Endothelial cell of umbilical vein (primary cell): ENCODE results near the gene RASGRF2. TPM values are rescaled to one million over a fixed set of nuclear protein-coding genes. Genes with fewer than 3 reads are reported as not detected.
A peak's percentile ranks its signal among the peaks of the same experiment; 100 is the strongest.

ENCODE experiments used
- BruUV-seq: library from RNA; stranded (reverse); fragments of 400-500 nt; replicated peaks from 2 replicates; lab custom pipeline; 2021; lab: Mats Ljungman, UMichigan
- CTCF ChIA-PET: fragments of 300-600, 350-600 bp; sonication (Branson Sonifier 250); formaldehyde crosslinking; loops from one replicate; lab custom pipeline; 2021; ENCODE audit warnings: antibody characterized with exemption, inconsistent platforms; lab: Charles Lee
- POLR2A ChIA-PET: fragments of 300-600, 350-600 bp; sonication (Branson Sonifier 250); formaldehyde crosslinking; loops from one replicate; lab custom pipeline; 2021; ENCODE audit warnings: antibody characterized with exemption, inconsistent platforms; lab: Charles Lee
- DNase-seq: peaks from one replicate; pipeline ENCODE4 v3.0.0-alpha.2; 2011; ENCODE audit warnings: low read depth, low spot score
- FAIRE-seq: peaks from 2 replicates; lab custom pipeline; 2011; peaks lifted over from hg19 to GRCh38; lab: Jason Lieb, UNC
- H2AFZ ChIP-seq: 2 replicates; pipeline ENCODE4 v1.6.0; 2012; ENCODE audit warnings: low read depth, low read length, control low read depth, inconsistent platforms
- H3K27ac ChIP-seq: 2 replicates; pipeline ENCODE4 v1.5.1; 2011; ENCODE audit warnings: low read depth, mild to moderate bottlenecking, control low read depth, low read length, moderate library complexity; ENCODE audit not compliant: insufficient read depth
- H3K27me3 ChIP-seq, 2 experiments: 2 replicates each; pipeline versions ENCODE4 v1.6.0 to v1.6.1; 2011; ENCODE audit warnings: low read length in 2 of 2, mixed read lengths in 1 of 2; ENCODE audit not compliant: control insufficient read depth in 2 of 2, insufficient read depth in 2 of 2
- H3K36me3 ChIP-seq, 2 experiments: 2 replicates in 1 of 2; 3 replicates in 1 of 2; pipeline ENCODE4 v1.5.1; 2011; ENCODE audit warnings: low read length in 2 of 2, mild to moderate bottlenecking in 1 of 2, moderate library complexity in 1 of 2; ENCODE audit not compliant: control insufficient read depth in 2 of 2, insufficient read depth in 2 of 2; ENCODE audit errors: extremely low read depth in 1 of 2
- H3K4me1 ChIP-seq: 3 replicates; pipeline ENCODE4 v1.5.1; 2011; ENCODE audit warnings: mild to moderate bottlenecking, low read length; ENCODE audit not compliant: control insufficient read depth, insufficient read depth; ENCODE audit errors: extremely low read depth
- H3K4me2 ChIP-seq: 2 replicates; pipeline ENCODE4 v1.6.1; 2011; ENCODE audit warnings: low read length, control low read depth, mixed read lengths; ENCODE audit not compliant: insufficient read depth
- H3K4me3 ChIP-seq, 3 experiments: fragments of 200-600 bp in 1 of 3; sonication (generic), shearing (Covaris generic) in 1 of 3; replicated peaks in 1 of 3; 2 replicates each; pipeline ENCODE4 v1.5.1; 2011 to 2016; ENCODE audit warnings: control low read depth in 3 of 3, low read length in 3 of 3, mild to moderate bottlenecking in 2 of 3, inconsistent platforms in 1 of 3, low read depth in 1 of 3, moderate library complexity in 1 of 3; ENCODE audit not compliant: insufficient read depth in 1 of 3
- H3K79me2 ChIP-seq: 2 replicates; pipeline ENCODE4 v1.6.0; 2012; ENCODE audit warnings: low read length, inconsistent platforms; ENCODE audit not compliant: control insufficient read depth, insufficient read depth
- H3K9ac ChIP-seq: replicated peaks from 2 replicates; pipeline ENCODE3; 2011; ENCODE audit warnings: low read length, control low read depth; ENCODE audit not compliant: insufficient read depth; ENCODE audit errors: extremely low read depth
- H3K9me1 ChIP-seq: replicated peaks from 3 replicates; pipeline ENCODE4 v1.6.0; 2011; ENCODE audit warnings: mild to moderate bottlenecking, low read length; ENCODE audit not compliant: control insufficient read depth, insufficient read depth; ENCODE audit errors: extremely low read depth
- H3K9me3 ChIP-seq: replicated peaks from 2 replicates; pipeline ENCODE4 v1.5.1; 2012; ENCODE audit warnings: low read length, inconsistent platforms; ENCODE audit not compliant: control insufficient read depth, insufficient read depth
- H4K20me1 ChIP-seq: replicated peaks from 2 replicates; pipeline ENCODE3; 2011; ENCODE audit warnings: mild to moderate bottlenecking, low read length; ENCODE audit not compliant: control insufficient read depth, insufficient read depth; ENCODE audit errors: extremely low read depth
- EZH2 ChIP-seq: IDR thresholded peaks from 2 replicates; pipeline ENCODE4 v1.6.1; 2012; ENCODE audit warnings: borderline replicate concordance, low read depth, mild to moderate bottlenecking, moderate library complexity, low read length, inconsistent platforms; ENCODE audit not compliant: severe bottlenecking
- FOS ChIP-seq: IDR thresholded peaks from 2 replicates; pipeline ENCODE4 v1.6.1; 2011; ENCODE audit warnings: mild to moderate bottlenecking, low read length, moderate library complexity, borderline replicate concordance; ENCODE audit not compliant: insufficient read depth
- GATA2 ChIP-seq: IDR thresholded peaks from 2 replicates; pipeline ENCODE4 v1.7.0; 2011; ENCODE audit warnings: low read depth, mild to moderate bottlenecking, moderate library complexity, mixed read lengths, low read length; ENCODE audit not compliant: insufficient read length, insufficient read depth
- JUN ChIP-seq: IDR thresholded peaks from 2 replicates; pipeline ENCODE4 v1.6.1; 2011; ENCODE audit warnings: borderline replicate concordance, low read depth; ENCODE audit not compliant: insufficient read length, insufficient read depth
- MYC ChIP-seq: IDR thresholded peaks from one replicate; pipeline ENCODE4 v1.6.1; 2011; ENCODE audit warnings: mild to moderate bottlenecking, low read depth, low read length
- POLR2A ChIP-seq: IDR thresholded peaks from 2 replicates; pipeline ENCODE4 v1.6.1; 2012; ENCODE audit warnings: low read depth, mild to moderate bottlenecking, control low read depth, low read length
- POLR2AphosphoS5 ChIP-seq: IDR thresholded peaks from 2 replicates; pipeline ENCODE4 v1.6.1; 2012; ENCODE audit warnings: low read depth, mild to moderate bottlenecking, control low read depth, low read length, moderate library complexity; ENCODE audit not compliant: insufficient read depth
- dilution Hi-C: fragments of 300-500 bp; cut with MboI; formaldehyde crosslinking; loops from one replicate; pipeline ENCODE4 v1.15.0; 2019; ENCODE audit warnings: low sequenced_read_pairs; ENCODE audit not compliant: extremely low pct_ligation_motif_present
- intact Hi-C: fragments of 100-400 bp; cut with micrococcal nuclease; formaldehyde crosslinking; loops from one replicate; pipeline ENCODE4 v1.10.0; 2022
- polyA plus RNA-seq, 4 experiments: library from polyadenylated mRNA; depleted of rRNA in 3 of 4; stranded (reverse) in 3 of 4; unstranded in 1 of 4; fragments of >200 nt; gene quantifications; 2 replicates each; pipeline versions ENCODE4 v1.2.1 to v1.2.3, GENCODE V29; 2011 to 2012; ENCODE audit warnings: missing spikeins in 1 of 4
- total RNA-seq: library from RNA; stranded (reverse); gene quantifications from 2 replicates; pipeline ENCODE4 v1.2.3, GENCODE V29; 2021
- TF ChIP-seq, protein P1 (sequence below), 2 donors: IDR thresholded peaks; 1 replicate in 1 of 2; 2 replicates in 1 of 2; pipeline ENCODE4 v1.5.1; 2011; ENCODE audit warnings: low read length in 2 of 2, mild to moderate bottlenecking in 2 of 2, moderate library complexity in 2 of 2, control low read depth in 1 of 2, inconsistent platforms in 1 of 2, low read depth in 1 of 2; ENCODE audit not compliant: insufficient read depth in 1 of 2; ENCODE audit errors: extremely low read depth in 1 of 2
- TF ChIP-seq, protein P2 (sequence below): IDR thresholded peaks from 2 replicates; pipeline ENCODE4 v1.6.1; 2011; ENCODE audit not compliant: insufficient read depth, insufficient read length

The RASGRF2 gene
- total and polyA plus RNA-seq, 2 donors (not counting 3 experiments of a cell fraction or from before 2014, with no cell fraction given): 0.41 to 4.0 TPM

DNA sequence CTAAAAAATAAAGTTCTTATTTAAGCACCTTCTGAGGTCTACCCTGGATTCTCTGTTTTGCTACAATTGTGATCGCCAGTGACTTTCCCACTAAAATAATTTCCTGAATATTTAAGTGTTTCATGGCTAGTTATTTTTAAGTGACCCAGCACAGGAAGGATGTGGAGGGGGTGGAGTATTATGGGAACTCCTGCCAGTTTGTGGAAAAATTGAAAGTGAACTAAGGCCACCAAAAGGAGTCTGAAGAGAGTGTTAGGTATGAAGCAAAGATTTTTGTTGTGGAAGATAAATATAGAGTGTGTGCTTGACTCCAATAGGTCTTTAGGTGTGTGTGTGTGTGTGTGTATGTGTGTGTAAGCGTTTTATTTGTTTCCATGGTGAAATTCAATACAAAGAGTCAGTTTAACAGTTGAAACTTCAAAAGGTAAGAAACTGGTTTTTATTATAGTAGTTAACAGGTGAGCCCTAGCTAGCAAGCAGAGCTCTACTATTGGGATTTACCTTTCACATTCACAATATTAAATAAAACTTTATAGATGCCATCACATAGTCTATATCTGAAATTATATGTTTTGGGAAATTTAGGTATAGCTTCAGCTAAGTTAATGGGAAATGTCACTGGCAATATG lies 25.6 kb downstream of the RASGRF2 start:
- Histone ChIP-seq H3K27ac (peak overlapping the region; percentile 53), H4K20me1 (no peaks in the 10 kb centered on the region), H2AFZ (peak overlapping the region; percentile 17), H3K79me2 (no peaks in the 10 kb centered on the region), H3K9ac (peak overlapping the region; percentile 7), H3K4me2 (peak overlapping the region; percentile 65), H3K4me1 (peaks cover 11% of the 10 kb centered on the region), H3K9me3 (no peaks in the 10 kb centered on the region), H3K9me1 (no peaks in the 10 kb centered on the region), H3K36me3 (no peaks in the 10 kb centered on the region), H3K4me3 (peak overlapping the region in 1 of 3 experiments; percentile 27), H3K27me3 (no peaks in the 10 kb centered on the region)
- intact Hi-C loops: loop anchor here (2.0 kb wide), 1 partner anchor 19 kb away; no protein-coding TSS in a partner anchor
- DNase-seq (peak; percentile 88), FAIRE-seq (peak; percentile 80)
- TSS peak; percentile 45 for BruUV-seq
- no peak for TF ChIP-seq MYC
- TF ChIP-seq POLR2A: no peak
- no peak for TF ChIP-seq FOS
- TF ChIP-seq, protein P1, sequence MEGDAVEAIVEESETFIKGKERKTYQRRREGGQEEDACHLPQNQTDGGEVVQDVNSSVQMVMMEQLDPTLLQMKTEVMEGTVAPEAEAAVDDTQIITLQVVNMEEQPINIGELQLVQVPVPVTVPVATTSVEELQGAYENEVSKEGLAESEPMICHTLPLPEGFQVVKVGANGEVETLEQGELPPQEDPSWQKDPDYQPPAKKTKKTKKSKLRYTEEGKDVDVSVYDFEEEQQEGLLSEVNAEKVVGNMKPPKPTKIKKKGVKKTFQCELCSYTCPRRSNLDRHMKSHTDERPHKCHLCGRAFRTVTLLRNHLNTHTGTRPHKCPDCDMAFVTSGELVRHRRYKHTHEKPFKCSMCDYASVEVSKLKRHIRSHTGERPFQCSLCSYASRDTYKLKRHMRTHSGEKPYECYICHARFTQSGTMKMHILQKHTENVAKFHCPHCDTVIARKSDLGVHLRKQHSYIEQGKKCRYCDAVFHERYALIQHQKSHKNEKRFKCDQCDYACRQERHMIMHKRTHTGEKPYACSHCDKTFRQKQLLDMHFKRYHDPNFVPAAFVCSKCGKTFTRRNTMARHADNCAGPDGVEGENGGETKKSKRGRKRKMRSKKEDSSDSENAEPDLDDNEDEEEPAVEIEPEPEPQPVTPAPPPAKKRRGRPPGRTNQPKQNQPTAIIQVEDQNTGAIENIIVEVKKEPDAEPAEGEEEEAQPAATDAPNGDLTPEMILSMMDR (IDR thresholded peaks at IDR 0.05; ENCODE audit: extremely low read depth in 1 of 2, insufficient read depth in 1 of 2, low read depth in 1 of 2, low read length in 2 of 2): no peak
- TF ChIP-seq POLR2AphosphoS5: no peak
- TF ChIP-seq EZH2: no peak
- TF ChIP-seq JUN: no peak
- TF ChIP-seq, protein P2, sequence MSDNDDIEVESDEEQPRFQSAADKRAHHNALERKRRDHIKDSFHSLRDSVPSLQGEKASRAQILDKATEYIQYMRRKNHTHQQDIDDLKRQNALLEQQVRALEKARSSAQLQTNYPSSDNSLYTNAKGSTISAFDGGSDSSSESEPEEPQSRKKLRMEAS: no peak
- TF ChIP-seq GATA2: no peak
- CTCF ChIA-PET: interaction anchor here (0.6 to 0.7 kb wide), 2 partner anchors 8 to 17 kb away, joined by 3 read pairs; no protein-coding TSS in a partner anchor
- dilution Hi-C loops: no loop called here
- POLR2A ChIA-PET: no interaction called here
